Stromal cell of bone marrow (primary cell): ENCODE data around the gene BRD2.

Experiments used
- DNase-seq: peaks from one replicate; pipeline ENCODE4 v3.0.0-alpha.2; 2012; ENCODE audit warnings: low read depth

The BRD2 gene

DNA sequence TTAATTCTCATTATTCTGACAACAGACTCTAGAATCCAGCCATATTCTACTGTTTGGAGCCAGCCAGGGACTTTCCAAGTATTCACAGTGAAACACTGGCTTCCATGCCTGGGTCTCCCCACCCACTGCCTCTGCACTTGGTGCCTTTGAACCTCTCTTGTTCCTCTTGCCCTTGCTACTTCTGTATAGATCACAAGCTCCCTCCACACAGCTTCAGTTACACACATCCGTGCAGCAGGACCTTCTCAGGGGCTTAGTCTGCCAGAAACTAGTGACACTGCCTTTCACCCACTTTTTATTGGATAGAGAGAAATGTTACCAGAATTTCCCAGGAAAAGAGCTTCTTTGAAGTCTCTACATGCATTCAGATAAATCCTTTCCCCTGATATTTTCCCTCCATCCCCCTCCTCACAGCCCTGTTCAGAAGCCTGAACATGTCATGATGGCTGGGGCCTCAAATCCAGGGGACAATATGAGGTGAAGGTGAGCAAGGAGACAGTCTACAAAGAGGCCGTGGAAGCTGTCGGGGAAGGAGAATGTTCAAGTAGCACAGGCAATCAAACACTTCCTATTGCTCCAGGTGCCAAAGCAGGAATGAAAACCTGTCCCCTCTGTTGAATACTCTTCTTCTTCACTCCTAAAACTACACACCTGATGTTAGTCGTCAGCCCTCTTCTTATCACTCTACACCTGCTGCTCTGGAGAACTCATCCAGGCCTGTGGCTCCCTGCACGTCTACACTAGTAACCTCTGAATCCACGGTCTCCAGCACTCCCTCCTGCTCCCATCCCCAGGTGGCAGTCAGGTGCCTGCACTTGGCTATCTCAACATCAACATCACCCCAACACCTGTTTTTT, 61.2 kb downstream of the BRD2 start:
- DNase-seq, result peak; percentile 57

DNA sequence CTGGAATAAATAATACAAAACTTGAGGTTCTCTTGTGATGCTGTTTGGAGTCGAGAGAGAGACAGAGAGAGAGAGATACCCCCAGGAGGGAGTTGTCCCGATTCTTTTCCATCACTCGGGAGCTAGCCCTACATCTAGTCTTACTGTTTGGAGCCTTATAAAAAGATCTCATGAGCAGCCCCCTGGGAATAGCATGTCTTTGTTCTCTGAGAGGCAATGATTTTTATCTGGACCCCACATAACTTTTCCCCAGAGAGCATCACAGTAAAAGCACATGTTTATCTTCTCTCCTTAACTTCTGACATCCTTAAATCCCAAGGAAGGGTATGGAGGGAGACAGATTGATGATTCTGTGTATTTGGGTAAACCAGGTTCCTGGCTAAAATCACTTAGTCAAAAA, 61.9 kb downstream of the BRD2 start:
- DNase-seq, result no peak
